GM23338 (cell line): ENCODE measurements around the gene ARRDC2. TPM values are rescaled to one million over a fixed set of nuclear protein-coding genes. Genes with fewer than 3 reads are reported as not detected.

ENCODE experiments used
- ATAC-seq: fragments of 200-7000 bp; cut with Tn5 transposase; 3 replicates; pipeline ENCODE4 v1.9.1; 2020
- DNase-seq: peaks from one replicate; pipeline ENCODE4 v3.0.0-alpha.2; 2015; ENCODE audit warnings: low spot score
- H2AFZ ChIP-seq: fragments of 200-600 bp; sonication (generic); 2 replicates; pipeline ENCODE4 v1.8.0; 2016; ENCODE audit warnings: antibody characterized with exemption, mild to moderate bottlenecking, moderate library complexity
- H3F3A ChIP-seq: fragments of 200-600 bp; sonication (generic); replicated peaks from 2 replicates; pipeline ENCODE4 v1.8.0; 2017; ENCODE audit warnings: antibody characterized with exemption, mixed run types, low read depth
- H3K27ac ChIP-seq: fragments of 200-600 bp; sonication (generic); 2 replicates; pipeline ENCODE4 v1.6.1; 2016; ENCODE audit warnings: low read depth
- H3K27me3 ChIP-seq: fragments of 200-600 bp; sonication (generic); 2 replicates; pipeline ENCODE4 v1.8.0; 2016; ENCODE audit warnings: mild to moderate bottlenecking, mixed run types, moderate library complexity; ENCODE audit not compliant: insufficient read depth
- H3K36me3 ChIP-seq: fragments of 200-600 bp; sonication (generic); 2 replicates; pipeline ENCODE4 v1.8.0; 2016; ENCODE audit warnings: mild to moderate bottlenecking; ENCODE audit not compliant: insufficient read depth
- H3K4me1 ChIP-seq: fragments of 200-600 bp; sonication (generic); 2 replicates; pipeline ENCODE4 v1.8.0; 2016; ENCODE audit warnings: mild to moderate bottlenecking, moderate library complexity; ENCODE audit not compliant: insufficient read depth
- H3K4me2 ChIP-seq: fragments of 200-600 bp; sonication (generic); 2 replicates; pipeline ENCODE4 v1.7.1; 2017; ENCODE audit warnings: mixed run types
- H3K4me3 ChIP-seq: fragments of 200-600 bp; sonication (generic); 2 replicates; pipeline ENCODE4 v1.6.1; 2016; ENCODE audit warnings: mixed run types
- H3K79me2 ChIP-seq: fragments of 200-600 bp; sonication (generic); replicated peaks from 2 replicates; pipeline ENCODE4 v1.8.0; 2017; ENCODE audit warnings: mild to moderate bottlenecking; ENCODE audit not compliant: insufficient read depth
- H3K9me2 ChIP-seq: fragments of 200-600 bp; sonication (generic); 2 replicates; pipeline ENCODE4 v1.8.0; 2017; ENCODE audit not compliant: insufficient read depth
- H4K20me1 ChIP-seq: fragments of 200-600 bp; sonication (generic); replicated peaks from 2 replicates; pipeline ENCODE4 v1.8.0; 2017; ENCODE audit warnings: mild to moderate bottlenecking; ENCODE audit not compliant: insufficient read depth
- H3K27ac Mint-ChIP-seq: 2 replicates; pipeline ENCODE4 v1.8.0; 2020; ENCODE audit warnings: inconsistent platforms, mild to moderate bottlenecking, moderate library complexity, mixed read lengths
- H3K27me3 Mint-ChIP-seq: 3 replicates; pipeline ENCODE4 v1.8.0; 2022; ENCODE audit warnings: low read depth, mild to moderate bottlenecking, moderate library complexity, mixed read lengths, inconsistent platforms; ENCODE audit not compliant: insufficient read depth, poor library complexity
- H3K36me3 Mint-ChIP-seq: 3 replicates; pipeline ENCODE4 v1.8.0; 2021; ENCODE audit warnings: low read depth, mild to moderate bottlenecking, inconsistent platforms, moderate library complexity, mixed read lengths
- H3K4me1 Mint-ChIP-seq: 3 replicates; pipeline ENCODE4 v1.8.0; 2020; ENCODE audit warnings: mild to moderate bottlenecking, inconsistent platforms, mixed read lengths
- H3K4me3 Mint-ChIP-seq: 3 replicates; pipeline ENCODE4 v1.8.0; 2021; ENCODE audit warnings: moderate library complexity, mild to moderate bottlenecking, inconsistent platforms, mixed read lengths
- H3K9me3 Mint-ChIP-seq: 3 replicates; pipeline ENCODE4 v1.8.0; 2020; ENCODE audit warnings: moderate library complexity, mild to moderate bottlenecking, inconsistent platforms, mixed read lengths
- CREB1 ChIP-seq: fragments of 250-450 bp; sonication (Bioruptor Pico); IDR thresholded peaks from 2 replicates; pipeline ENCODE4 v1.5.0; 2020; ENCODE audit warnings: low read depth, mild to moderate bottlenecking, moderate library complexity
- EZH2 ChIP-seq: fragments of 200-600 bp; sonication (generic); IDR thresholded peaks from one replicate; pipeline ENCODE4 v1.8.0; 2017; ENCODE audit warnings: antibody characterized with exemption, mild to moderate bottlenecking, low read depth; ENCODE audit not compliant: unreplicated experiment
- EZH2phosphoT487 ChIP-seq: fragments of 200-600 bp; sonication (generic); IDR thresholded peaks from one replicate; pipeline ENCODE4 v1.8.1; 2018; ENCODE audit warnings: antibody characterized with exemption; ENCODE audit not compliant: unreplicated experiment
- JUNB ChIP-seq: IDR thresholded peaks from one replicate; pipeline ENCODE4 v1.6.1; 2016; ENCODE audit warnings: antibody characterized with exemption; ENCODE audit not compliant: unreplicated experiment
- NANOG ChIP-seq: IDR thresholded peaks from 2 replicates; pipeline ENCODE4 v1.6.1; 2016; ENCODE audit warnings: antibody characterized with exemption, borderline replicate concordance
- POLR2AphosphoS5 ChIP-seq: IDR thresholded peaks from 2 replicates; pipeline ENCODE4 v1.6.1; 2016; ENCODE audit warnings: antibody characterized with exemption, low read depth
- STAT1 ChIP-seq: IDR thresholded peaks from one replicate; pipeline ENCODE4 v1.6.1; 2016; ENCODE audit warnings: antibody characterized with exemption; ENCODE audit not compliant: unreplicated experiment
- ZNF114 ChIP-seq: fragments of 250-450 bp; sonication (Bioruptor Pico); IDR thresholded peaks from 2 replicates; pipeline ENCODE4 v1.5.0; 2020; ENCODE audit warnings: mild to moderate bottlenecking, moderate library complexity
- ZNF331 ChIP-seq: fragments of 250-450 bp; sonication (Bioruptor Pico); IDR thresholded peaks from 2 replicates; pipeline ENCODE4 v1.5.0; 2020; ENCODE audit warnings: low read depth, mild to moderate bottlenecking, moderate library complexity
- polyA plus RNA-seq: library from polyadenylated mRNA; unstranded; fragments of >200 nt; fragmentation: Nextera tagmentation; extraction: Ambion mirVana; gene quantifications from 2 replicates; pipeline ENCODE4 v1.2.1, GENCODE V29; 2016
- total RNA-seq: library from RNA; depleted of rRNA; stranded (reverse); fragments of >200 nt; shearing (Covaris generic); gene quantifications from 2 replicates; pipeline ENCODE4 v1.2.3, GENCODE V29; 2014
- TF ChIP-seq, protein P1 (sequence below): fragments of 250-450 bp; sonication (Bioruptor Pico); IDR thresholded peaks from 2 replicates; pipeline ENCODE4 v1.5.0; 2020; ENCODE audit warnings: mild to moderate bottlenecking, moderate library complexity
- TF ChIP-seq, protein P2 (sequence below): IDR thresholded peaks from one replicate; pipeline ENCODE4 v1.6.1; 2018; ENCODE audit warnings: antibody characterized with exemption; ENCODE audit not compliant: unreplicated experiment
- TF ChIP-seq, protein P3 (sequence below), 2 experiments: fragments of 200-600 bp in 1 of 2; sonication (generic) in 1 of 2; conservative IDR thresholded peaks; 2 replicates each; pipeline versions ENCODE4 v1.5.1 to v1.6.1; 2016 to 2017; ENCODE audit warnings: antibody characterized with exemption in 2 of 2, low read depth in 2 of 2, mild to moderate bottlenecking in 2 of 2, moderate library complexity in 1 of 2
- TF ChIP-seq, protein P4 (sequence below): IDR thresholded peaks from 2 replicates; pipeline ENCODE4 v1.6.1; 2016; ENCODE audit warnings: antibody characterized with exemption

Gene ARRDC2
- total and polyA plus RNA-seq, 2 experiments from 2014 or later = 2.4 to 7.1 TPM

DNA sequence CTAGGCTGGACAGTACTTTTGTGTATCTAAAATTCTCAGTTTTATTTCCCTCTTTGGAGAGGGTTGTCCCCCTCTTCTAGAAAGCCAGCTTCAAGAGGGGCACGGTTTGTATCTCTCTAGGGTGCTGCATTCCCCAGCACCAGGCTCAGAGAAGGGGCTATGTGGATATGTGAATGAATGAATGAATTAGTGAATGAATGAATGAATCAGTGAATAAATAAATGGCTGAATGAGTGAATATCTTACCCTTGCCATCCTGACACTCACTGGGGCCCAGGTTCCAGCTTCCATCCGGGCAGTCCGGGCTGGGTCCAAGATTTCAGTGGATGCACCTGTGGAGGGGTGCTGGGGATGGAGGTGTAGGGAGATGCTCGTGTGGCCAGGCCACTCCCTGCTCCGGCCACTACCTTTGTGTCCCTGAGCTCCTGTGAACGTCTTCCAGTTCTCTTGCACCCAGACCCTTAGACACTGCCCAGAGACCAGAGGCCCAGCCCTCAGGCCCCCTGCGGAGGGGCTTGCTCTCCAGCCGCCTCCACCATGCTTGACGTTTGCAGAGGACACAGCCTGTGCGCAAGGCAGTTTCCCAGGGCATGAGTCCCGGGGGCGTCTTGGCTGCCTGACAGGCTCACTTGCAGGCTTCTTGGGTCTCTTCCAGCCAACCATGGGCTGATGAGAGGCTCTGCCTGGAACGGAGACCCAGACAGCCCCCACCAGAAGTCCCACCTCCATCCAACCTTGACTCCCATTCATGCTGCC is 43.9 kb upstream of the ARRDC2 start:
- H3K4me3 ChIP-seq = no peak overlapping the region
- Mint-ChIP-seq H3K27ac (no peak overlapping the region), H3K4me1 (peaks cover 17% of the 10 kb centered on the region), H3K36me3 (no peaks in the 10 kb centered on the region), H3K9me3 (no peaks in the 10 kb centered on the region; the same call in 2 of the 3 replicates), H3K27me3 (peaks cover 21% of the 10 kb centered on the region), H3K4me3 (no peak overlapping the region)
- no peaks in the 10 kb centered on the region for H3K9me2 ChIP-seq
- no peak overlapping the region for H3K27ac ChIP-seq
- no peak overlapping the region for H2AFZ ChIP-seq
- H3K27me3 ChIP-seq = peaks cover 13% of the 10 kb centered on the region; the same call in 1 of the 2 replicates
- H4K20me1 ChIP-seq = no peaks in the 10 kb centered on the region; the same call in 1 of the 2 replicates
- H3K79me2 ChIP-seq = no peaks in the 10 kb centered on the region
- no peaks in the 10 kb centered on the region for H3K36me3 ChIP-seq
- DNase-seq = no peak
- no peak for TF ChIP-seq ZNF114
- TF ChIP-seq ZNF331 (CRISPR knock-in tag) = no peak
- no peak for TF ChIP-seq EZH2
- TF ChIP-seq STAT1 = no peak
- TF ChIP-seq, protein P1, sequence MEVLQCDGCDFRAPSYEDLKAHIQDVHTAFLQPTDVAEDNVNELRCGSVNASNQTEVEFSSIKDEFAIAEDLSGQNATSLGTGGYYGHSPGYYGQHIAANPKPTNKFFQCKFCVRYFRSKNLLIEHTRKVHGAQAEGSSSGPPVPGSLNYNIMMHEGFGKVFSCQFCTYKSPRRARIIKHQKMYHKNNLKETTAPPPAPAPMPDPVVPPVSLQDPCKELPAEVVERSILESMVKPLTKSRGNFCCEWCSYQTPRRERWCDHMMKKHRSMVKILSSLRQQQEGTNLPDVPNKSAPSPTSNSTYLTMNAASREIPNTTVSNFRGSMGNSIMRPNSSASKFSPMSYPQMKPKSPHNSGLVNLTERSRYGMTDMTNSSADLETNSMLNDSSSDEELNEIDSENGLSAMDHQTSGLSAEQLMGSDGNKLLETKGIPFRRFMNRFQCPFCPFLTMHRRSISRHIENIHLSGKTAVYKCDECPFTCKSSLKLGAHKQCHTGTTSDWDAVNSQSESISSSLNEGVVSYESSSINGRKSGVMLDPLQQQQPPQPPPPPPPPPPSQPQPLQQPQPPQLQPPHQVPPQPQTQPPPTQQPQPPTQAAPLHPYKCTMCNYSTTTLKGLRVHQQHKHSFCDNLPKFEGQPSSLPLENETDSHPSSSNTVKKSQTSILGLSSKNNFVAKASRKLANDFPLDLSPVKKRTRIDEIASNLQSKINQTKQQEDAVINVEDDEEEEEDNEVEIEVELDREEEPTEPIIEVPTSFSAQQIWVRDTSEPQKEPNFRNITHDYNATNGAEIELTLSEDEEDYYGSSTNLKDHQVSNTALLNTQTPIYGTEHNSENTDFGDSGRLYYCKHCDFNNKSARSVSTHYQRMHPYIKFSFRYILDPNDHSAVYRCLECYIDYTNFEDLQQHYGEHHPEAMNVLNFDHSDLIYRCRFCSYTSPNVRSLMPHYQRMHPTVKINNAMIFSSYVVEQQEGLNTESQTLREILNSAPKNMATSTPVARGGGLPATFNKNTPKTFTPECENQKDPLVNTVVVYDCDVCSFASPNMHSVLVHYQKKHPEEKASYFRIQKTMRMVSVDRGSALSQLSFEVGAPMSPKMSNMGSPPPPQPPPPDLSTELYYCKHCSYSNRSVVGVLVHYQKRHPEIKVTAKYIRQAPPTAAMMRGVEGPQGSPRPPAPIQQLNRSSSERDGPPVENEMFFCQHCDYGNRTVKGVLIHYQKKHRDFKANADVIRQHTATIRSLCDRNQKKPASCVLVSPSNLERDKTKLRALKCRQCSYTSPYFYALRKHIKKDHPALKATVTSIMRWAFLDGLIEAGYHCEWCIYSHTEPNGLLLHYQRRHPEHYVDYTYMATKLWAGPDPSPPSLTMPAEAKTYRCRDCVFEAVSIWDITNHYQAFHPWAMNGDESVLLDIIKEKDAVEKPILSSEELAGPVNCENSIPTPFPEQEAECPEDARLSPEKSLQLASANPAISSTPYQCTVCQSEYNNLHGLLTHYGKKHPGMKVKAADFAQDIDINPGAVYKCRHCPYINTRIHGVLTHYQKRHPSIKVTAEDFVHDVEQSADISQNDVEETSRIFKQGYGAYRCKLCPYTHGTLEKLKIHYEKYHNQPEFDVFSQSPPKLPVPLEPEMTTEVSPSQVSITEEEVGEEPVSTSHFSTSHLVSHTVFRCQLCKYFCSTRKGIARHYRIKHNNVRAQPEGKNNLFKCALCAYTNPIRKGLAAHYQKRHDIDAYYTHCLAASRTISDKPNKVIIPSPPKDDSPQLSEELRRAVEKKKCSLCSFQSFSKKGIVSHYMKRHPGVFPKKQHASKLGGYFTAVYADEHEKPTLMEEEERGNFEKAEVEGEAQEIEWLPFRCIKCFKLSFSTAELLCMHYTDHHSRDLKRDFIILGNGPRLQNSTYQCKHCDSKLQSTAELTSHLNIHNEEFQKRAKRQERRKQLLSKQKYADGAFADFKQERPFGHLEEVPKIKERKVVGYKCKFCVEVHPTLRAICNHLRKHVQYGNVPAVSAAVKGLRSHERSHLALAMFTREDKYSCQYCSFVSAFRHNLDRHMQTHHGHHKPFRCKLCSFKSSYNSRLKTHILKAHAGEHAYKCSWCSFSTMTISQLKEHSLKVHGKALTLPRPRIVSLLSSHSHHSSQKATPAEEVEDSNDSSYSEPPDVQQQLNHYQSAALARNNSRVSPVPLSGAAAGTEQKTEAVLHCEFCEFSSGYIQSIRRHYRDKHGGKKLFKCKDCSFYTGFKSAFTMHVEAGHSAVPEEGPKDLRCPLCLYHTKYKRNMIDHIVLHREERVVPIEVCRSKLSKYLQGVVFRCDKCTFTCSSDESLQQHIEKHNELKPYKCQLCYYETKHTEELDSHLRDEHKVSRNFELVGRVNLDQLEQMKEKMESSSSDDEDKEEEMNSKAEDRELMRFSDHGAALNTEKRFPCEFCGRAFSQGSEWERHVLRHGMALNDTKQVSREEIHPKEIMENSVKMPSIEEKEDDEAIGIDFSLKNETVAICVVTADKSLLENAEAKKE (CRISPR knock-in tag) = no peak
- no peak for TF ChIP-seq JUNB
- TF ChIP-seq, protein P2, sequence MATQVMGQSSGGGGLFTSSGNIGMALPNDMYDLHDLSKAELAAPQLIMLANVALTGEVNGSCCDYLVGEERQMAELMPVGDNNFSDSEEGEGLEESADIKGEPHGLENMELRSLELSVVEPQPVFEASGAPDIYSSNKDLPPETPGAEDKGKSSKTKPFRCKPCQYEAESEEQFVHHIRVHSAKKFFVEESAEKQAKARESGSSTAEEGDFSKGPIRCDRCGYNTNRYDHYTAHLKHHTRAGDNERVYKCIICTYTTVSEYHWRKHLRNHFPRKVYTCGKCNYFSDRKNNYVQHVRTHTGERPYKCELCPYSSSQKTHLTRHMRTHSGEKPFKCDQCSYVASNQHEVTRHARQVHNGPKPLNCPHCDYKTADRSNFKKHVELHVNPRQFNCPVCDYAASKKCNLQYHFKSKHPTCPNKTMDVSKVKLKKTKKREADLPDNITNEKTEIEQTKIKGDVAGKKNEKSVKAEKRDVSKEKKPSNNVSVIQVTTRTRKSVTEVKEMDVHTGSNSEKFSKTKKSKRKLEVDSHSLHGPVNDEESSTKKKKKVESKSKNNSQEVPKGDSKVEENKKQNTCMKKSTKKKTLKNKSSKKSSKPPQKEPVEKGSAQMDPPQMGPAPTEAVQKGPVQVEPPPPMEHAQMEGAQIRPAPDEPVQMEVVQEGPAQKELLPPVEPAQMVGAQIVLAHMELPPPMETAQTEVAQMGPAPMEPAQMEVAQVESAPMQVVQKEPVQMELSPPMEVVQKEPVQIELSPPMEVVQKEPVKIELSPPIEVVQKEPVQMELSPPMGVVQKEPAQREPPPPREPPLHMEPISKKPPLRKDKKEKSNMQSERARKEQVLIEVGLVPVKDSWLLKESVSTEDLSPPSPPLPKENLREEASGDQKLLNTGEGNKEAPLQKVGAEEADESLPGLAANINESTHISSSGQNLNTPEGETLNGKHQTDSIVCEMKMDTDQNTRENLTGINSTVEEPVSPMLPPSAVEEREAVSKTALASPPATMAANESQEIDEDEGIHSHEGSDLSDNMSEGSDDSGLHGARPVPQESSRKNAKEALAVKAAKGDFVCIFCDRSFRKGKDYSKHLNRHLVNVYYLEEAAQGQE = no peak
- TF ChIP-seq CREB1 (CRISPR knock-in tag) = no peak
- TF ChIP-seq, protein P3, sequence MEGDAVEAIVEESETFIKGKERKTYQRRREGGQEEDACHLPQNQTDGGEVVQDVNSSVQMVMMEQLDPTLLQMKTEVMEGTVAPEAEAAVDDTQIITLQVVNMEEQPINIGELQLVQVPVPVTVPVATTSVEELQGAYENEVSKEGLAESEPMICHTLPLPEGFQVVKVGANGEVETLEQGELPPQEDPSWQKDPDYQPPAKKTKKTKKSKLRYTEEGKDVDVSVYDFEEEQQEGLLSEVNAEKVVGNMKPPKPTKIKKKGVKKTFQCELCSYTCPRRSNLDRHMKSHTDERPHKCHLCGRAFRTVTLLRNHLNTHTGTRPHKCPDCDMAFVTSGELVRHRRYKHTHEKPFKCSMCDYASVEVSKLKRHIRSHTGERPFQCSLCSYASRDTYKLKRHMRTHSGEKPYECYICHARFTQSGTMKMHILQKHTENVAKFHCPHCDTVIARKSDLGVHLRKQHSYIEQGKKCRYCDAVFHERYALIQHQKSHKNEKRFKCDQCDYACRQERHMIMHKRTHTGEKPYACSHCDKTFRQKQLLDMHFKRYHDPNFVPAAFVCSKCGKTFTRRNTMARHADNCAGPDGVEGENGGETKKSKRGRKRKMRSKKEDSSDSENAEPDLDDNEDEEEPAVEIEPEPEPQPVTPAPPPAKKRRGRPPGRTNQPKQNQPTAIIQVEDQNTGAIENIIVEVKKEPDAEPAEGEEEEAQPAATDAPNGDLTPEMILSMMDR (conservative IDR thresholded peaks at IDR 0.05; ENCODE audit: low read depth in 2 of 2) = no peak
- TF ChIP-seq, protein P4, sequence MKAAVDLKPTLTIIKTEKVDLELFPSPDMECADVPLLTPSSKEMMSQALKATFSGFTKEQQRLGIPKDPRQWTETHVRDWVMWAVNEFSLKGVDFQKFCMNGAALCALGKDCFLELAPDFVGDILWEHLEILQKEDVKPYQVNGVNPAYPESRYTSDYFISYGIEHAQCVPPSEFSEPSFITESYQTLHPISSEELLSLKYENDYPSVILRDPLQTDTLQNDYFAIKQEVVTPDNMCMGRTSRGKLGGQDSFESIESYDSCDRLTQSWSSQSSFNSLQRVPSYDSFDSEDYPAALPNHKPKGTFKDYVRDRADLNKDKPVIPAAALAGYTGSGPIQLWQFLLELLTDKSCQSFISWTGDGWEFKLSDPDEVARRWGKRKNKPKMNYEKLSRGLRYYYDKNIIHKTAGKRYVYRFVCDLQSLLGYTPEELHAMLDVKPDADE = no peak
- TF ChIP-seq POLR2AphosphoS5 = no peak
- TF ChIP-seq NANOG = no peak
- TF ChIP-seq EZH2phosphoT487 = no peak
- H3K4me2 ChIP-seq = no peak overlapping the region
- no peak for ATAC-seq
- peaks cover 11% of the 10 kb centered on the region; the same call in 1 of the 2 replicates for H3K4me1 ChIP-seq
- peaks cover 5% of the 10 kb centered on the region; the same call in 1 of the 2 replicates for H3F3A ChIP-seq
